Hepatocyte (in vitro differentiated cells): ENCODE measurements around the gene CSNK1G1.

ENCODE experiments used
- EZH2 ChIP-seq: fragments of 200-600 bp; sonication (generic); IDR thresholded peaks from 2 replicates; pipeline ENCODE4 v1.6.1; 2016; ENCODE audit warnings: antibody characterized with exemption, mild to moderate bottlenecking, borderline replicate concordance
- TF ChIP-seq, protein P1 (sequence below): fragments of 200-600 bp; sonication (generic); IDR thresholded peaks from 2 replicates; pipeline ENCODE4 v1.5.1; 2016; ENCODE audit warnings: antibody characterized with exemption, mild to moderate bottlenecking; ENCODE audit not compliant: poor library complexity

DNA sequence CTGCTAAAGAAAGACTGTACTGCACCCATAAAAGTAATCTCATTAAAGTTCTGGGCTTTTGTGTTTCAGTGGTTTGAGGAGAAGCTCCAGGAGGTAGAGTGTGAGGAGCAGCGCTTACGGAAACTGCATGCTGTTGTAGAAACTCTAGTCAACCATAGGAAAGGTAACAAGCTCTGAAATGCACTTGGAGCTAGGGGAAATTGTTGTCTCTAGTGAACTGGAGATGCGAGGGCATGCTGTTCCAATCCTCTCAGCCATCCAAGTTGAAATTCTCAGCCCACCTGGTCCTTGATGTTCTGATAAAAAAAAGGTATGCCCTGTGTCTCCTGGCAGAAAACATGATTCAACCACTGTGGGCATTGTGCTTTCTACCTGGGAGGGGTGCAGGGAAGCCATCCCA lies 225.8 kb downstream of the CSNK1G1 start:
- TF ChIP-seq, protein P1, sequence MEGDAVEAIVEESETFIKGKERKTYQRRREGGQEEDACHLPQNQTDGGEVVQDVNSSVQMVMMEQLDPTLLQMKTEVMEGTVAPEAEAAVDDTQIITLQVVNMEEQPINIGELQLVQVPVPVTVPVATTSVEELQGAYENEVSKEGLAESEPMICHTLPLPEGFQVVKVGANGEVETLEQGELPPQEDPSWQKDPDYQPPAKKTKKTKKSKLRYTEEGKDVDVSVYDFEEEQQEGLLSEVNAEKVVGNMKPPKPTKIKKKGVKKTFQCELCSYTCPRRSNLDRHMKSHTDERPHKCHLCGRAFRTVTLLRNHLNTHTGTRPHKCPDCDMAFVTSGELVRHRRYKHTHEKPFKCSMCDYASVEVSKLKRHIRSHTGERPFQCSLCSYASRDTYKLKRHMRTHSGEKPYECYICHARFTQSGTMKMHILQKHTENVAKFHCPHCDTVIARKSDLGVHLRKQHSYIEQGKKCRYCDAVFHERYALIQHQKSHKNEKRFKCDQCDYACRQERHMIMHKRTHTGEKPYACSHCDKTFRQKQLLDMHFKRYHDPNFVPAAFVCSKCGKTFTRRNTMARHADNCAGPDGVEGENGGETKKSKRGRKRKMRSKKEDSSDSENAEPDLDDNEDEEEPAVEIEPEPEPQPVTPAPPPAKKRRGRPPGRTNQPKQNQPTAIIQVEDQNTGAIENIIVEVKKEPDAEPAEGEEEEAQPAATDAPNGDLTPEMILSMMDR = no peak
- no peak for TF ChIP-seq EZH2
